IMR-90 (cell line): ENCODE results near the gene CYP27C1. TPM values are rescaled to one million over a fixed set of nuclear protein-coding genes. Genes with fewer than 3 reads are reported as not detected.
"Not testable (repeated sequence)": the region's sequence is repeated elsewhere in the genome, so short reads cannot be mapped to it uniquely, and the experiment has no call there.

ENCODE experiments used
- ATAC-seq: fragments of 200-7000 bp; cut with Tn5 transposase; 2 replicates; pipeline ENCODE4 v1.9.1; 2020; ENCODE audit warnings: low read depth, mild to moderate bottlenecking, moderate library complexity
- BruUV-seq: library from RNA; stranded (reverse); fragments of 400-500 nt; replicated peaks from 2 replicates; lab custom pipeline; 2021; lab: Mats Ljungman, UMichigan
- CTCF ChIA-PET: fragments of 300-600 bp; formaldehyde crosslinking; extraction: SDS; loops from one replicate; lab custom pipeline; 2021; ENCODE audit warnings: antibody characterized with exemption; lab: Yijun Ruan, JAX
- POLR2A ChIA-PET: fragments of 300-600 bp; sonication (Branson Sonifier 250); formaldehyde crosslinking; loops from one replicate; lab custom pipeline; 2022; ENCODE audit warnings: antibody characterized with exemption; ENCODE audit not compliant: unreplicated experiment; lab: Charles Lee
- DNase-seq: peaks from one replicate; pipeline ENCODE4 v3.0.0; 2013
- H2AFZ ChIP-seq: replicated peaks from 2 replicates; pipeline ENCODE3; 2013; ENCODE audit warnings: low read length, mild to moderate bottlenecking; ENCODE audit not compliant: poor library complexity
- H2AK5ac ChIP-seq: 2 replicates; pipeline ENCODE4 v1.6.1; 2013; ENCODE audit warnings: low read depth, low read length, inconsistent platforms
- H2AK9ac ChIP-seq: replicated peaks from 2 replicates; pipeline ENCODE3; 2013; ENCODE audit warnings: mild to moderate bottlenecking, low read depth, low read length, moderate library complexity; ENCODE audit not compliant: poor library complexity
- H2BK120ac ChIP-seq: 2 replicates; pipeline ENCODE4 v1.6.1; 2013; ENCODE audit warnings: low read depth, low read length, inconsistent platforms
- H2BK15ac ChIP-seq: 3 replicates; pipeline ENCODE4 v1.6.1; 2013; ENCODE audit warnings: low read depth, low read length, inconsistent platforms
- H2BK20ac ChIP-seq: 2 replicates; pipeline ENCODE4 v1.6.1; 2013; ENCODE audit warnings: low read depth, mild to moderate bottlenecking, inconsistent platforms, low read length, moderate library complexity
- H2BK5ac ChIP-seq: 2 replicates; pipeline ENCODE4 v1.6.1; 2013; ENCODE audit warnings: mild to moderate bottlenecking, low read depth, low read length, inconsistent platforms; ENCODE audit not compliant: poor library complexity, severe bottlenecking
- H3K14ac ChIP-seq: replicated peaks from 2 replicates; pipeline ENCODE4 v1.6.1; 2013; ENCODE audit warnings: low read depth, low read length, inconsistent platforms
- H3K18ac ChIP-seq: 2 replicates; pipeline ENCODE4 v1.6.1; 2013; ENCODE audit warnings: low read depth, low read length, control low read depth
- H3K23ac ChIP-seq: 2 replicates; pipeline ENCODE4 v1.6.1; 2013; ENCODE audit warnings: low read depth, low read length, inconsistent platforms
- H3K27ac ChIP-seq: 2 replicates; pipeline ENCODE4 v1.5.1; 2013; ENCODE audit warnings: mild to moderate bottlenecking, control low read depth, low read length; ENCODE audit not compliant: insufficient read depth
- H3K27me3 ChIP-seq: 2 replicates; pipeline ENCODE4 v1.6.1; 2013; ENCODE audit warnings: low read length; ENCODE audit not compliant: control insufficient read depth, insufficient read depth
- H3K36me3 ChIP-seq: 2 replicates; pipeline ENCODE4 v1.6.1; 2013; ENCODE audit warnings: low read length, mixed read lengths; ENCODE audit not compliant: control insufficient read depth, insufficient read depth
- H3K4ac ChIP-seq: 2 replicates; pipeline ENCODE4 v1.6.1; 2013; ENCODE audit warnings: low read depth, low read length, inconsistent platforms
- H3K4me1 ChIP-seq: 2 replicates; pipeline ENCODE4 v1.6.1; 2013; ENCODE audit warnings: low read length, mixed read lengths; ENCODE audit not compliant: control insufficient read depth, insufficient read depth
- H3K4me2 ChIP-seq: 2 replicates; pipeline ENCODE4 v1.6.1; 2013; ENCODE audit warnings: low read depth, mild to moderate bottlenecking, control low read depth, low read length, moderate library complexity
- H3K4me3 ChIP-seq: 2 replicates; pipeline ENCODE4 v1.5.1; 2013; ENCODE audit warnings: low read depth, mild to moderate bottlenecking, control low read depth, low read length, moderate library complexity; ENCODE audit not compliant: insufficient read depth
- H3K56ac ChIP-seq: 2 replicates; pipeline ENCODE4 v1.6.1; 2013; ENCODE audit warnings: low read length, inconsistent platforms; ENCODE audit not compliant: insufficient read depth; ENCODE audit errors: extremely low read depth
- H3K79me1 ChIP-seq, 2 experiments: 2 replicates each; pipeline ENCODE4 v1.6.1; 2013; ENCODE audit warnings: low read length in 2 of 2, inconsistent platforms in 1 of 2, low read depth in 1 of 2
- H3K9ac ChIP-seq: 2 replicates; pipeline ENCODE4 v1.6.1; 2013; ENCODE audit warnings: low read depth, low read length, control low read depth
- H3K9me1 ChIP-seq: 2 replicates; pipeline ENCODE4 v1.6.1; 2013; ENCODE audit warnings: low read length, inconsistent platforms; ENCODE audit not compliant: insufficient read depth
- H3K9me3 ChIP-seq: 2 replicates; pipeline ENCODE4 v1.6.1; 2013; ENCODE audit warnings: low read length; ENCODE audit not compliant: control insufficient read depth, insufficient read depth
- H4K20me1 ChIP-seq: 2 replicates; pipeline ENCODE4 v1.6.1; 2013; ENCODE audit warnings: low read length, inconsistent platforms; ENCODE audit not compliant: insufficient read depth
- H4K5ac ChIP-seq: 2 replicates; pipeline ENCODE4 v1.6.1; 2013; ENCODE audit warnings: mild to moderate bottlenecking, low read depth, low read length, control low read depth
- H4K8ac ChIP-seq, 2 experiments: 2 replicates each; pipeline ENCODE4 v1.6.1; 2013; ENCODE audit warnings: low read depth in 2 of 2, low read length in 2 of 2, control low read depth in 1 of 2, inconsistent platforms in 1 of 2
- H4K91ac ChIP-seq: 2 replicates; pipeline ENCODE4 v1.6.1; 2013; ENCODE audit warnings: low read depth, low read length, inconsistent platforms; ENCODE audit not compliant: insufficient read depth
- WGBS, 2 experiments: methylation state at CpG; one replicate each; pipeline versions ENCODE4 v1.1.5 to v1.1.7; 2013; ENCODE audit warnings: missing lambda C conversion rate in 2 of 2; ENCODE audit not compliant: insufficient read length in 1 of 2; ENCODE audit errors: extremely low coverage in 2 of 2; 5-methylcytosine and 5-hydroxymethylcytosine counted together
- dilution Hi-C: fragments of 300-500 bp; cut with HindIII; formaldehyde crosslinking; loops from one replicate; pipeline ENCODE4 v1.14.3; 2018; ENCODE audit warnings: low sequenced_read_pairs; ENCODE audit not compliant: unreplicated experiment
- in situ Hi-C: fragments of 300-500 bp; cut with MboI; formaldehyde crosslinking; loops from 3 replicates; pipeline ENCODE4 v1.14.3; 2019; ENCODE audit warnings: low sequenced_read_pairs, inconsistent platforms, mixed read lengths
- intact Hi-C: fragments of 100-400 bp; cut with micrococcal nuclease; formaldehyde crosslinking; loops from 2 replicates; pipeline ENCODE4 v1.10.0; 2022
- polyA plus RNA-seq, 3 experiments: library from polyadenylated mRNA; depleted of rRNA; stranded (reverse); fragments of >200 nt; gene quantifications; 2 replicates each; pipeline ENCODE4 v1.2.3, GENCODE V29; 2012; ENCODE audit warnings: low replicate concordance in 1 of 3
- total RNA-seq: library from RNA; depleted of rRNA; stranded (reverse); fragments of >200 nt; gene quantifications from 2 replicates; pipeline ENCODE4 v1.2.3, GENCODE V29; 2012

The CYP27C1 gene
- total and polyA plus RNA-seq, 2 of the 4 experiments (the other 2 are of a cell fraction): not detected

- intact Hi-C loops, H2AK5ac ChIP-seq, H4K5ac ChIP-seq, H3K4me1 ChIP-seq, H3K14ac ChIP-seq, H3K36me3 ChIP-seq, POLR2A ChIA-PET, H3K9ac ChIP-seq, H3K27ac ChIP-seq, DNase-seq, H3K18ac ChIP-seq, ATAC-seq, H3K4me2 ChIP-seq, H2AK9ac ChIP-seq, H2AFZ ChIP-seq, CTCF ChIA-PET, H4K91ac ChIP-seq, H3K27me3 ChIP-seq, H4K8ac ChIP-seq, H3K4ac ChIP-seq, H4K20me1 ChIP-seq, H3K9me1 ChIP-seq, H3K56ac ChIP-seq, H2BK120ac ChIP-seq, H3K23ac ChIP-seq, H3K9me3 ChIP-seq, H2BK5ac ChIP-seq, dilution Hi-C loops, BruUV-seq, H3K4me3 ChIP-seq, in situ Hi-C loops, H2BK20ac ChIP-seq, H2BK15ac ChIP-seq, H3K79me1 ChIP-seq: not testable (repeated sequence)
- no CpG with 5 or more reads among the region's 2 CpGs for WGBS, 2 experiments
Measured at GRCh38 chr2:127237768-127238167, 17.7 kb upstream of the CYP27C1 start.
